Urothelium cell line (cell line): ENCODE results near the gene PCGF1.
"Not testable (repeated sequence)": the region's sequence is repeated elsewhere in the genome, so short reads cannot be mapped to it uniquely, and the experiment has no call there.

ENCODE experiments used
- DNase-seq: peaks from one replicate; pipeline ENCODE4 v3.0.0; 2011; ENCODE audit warnings: low spot score, mixed read lengths
- FAIRE-seq: peaks from 2 replicates; lab custom pipeline; 2011; peaks lifted over from hg19 to GRCh38; lab: Jason Lieb, UNC

The PCGF1 gene

DNA sequence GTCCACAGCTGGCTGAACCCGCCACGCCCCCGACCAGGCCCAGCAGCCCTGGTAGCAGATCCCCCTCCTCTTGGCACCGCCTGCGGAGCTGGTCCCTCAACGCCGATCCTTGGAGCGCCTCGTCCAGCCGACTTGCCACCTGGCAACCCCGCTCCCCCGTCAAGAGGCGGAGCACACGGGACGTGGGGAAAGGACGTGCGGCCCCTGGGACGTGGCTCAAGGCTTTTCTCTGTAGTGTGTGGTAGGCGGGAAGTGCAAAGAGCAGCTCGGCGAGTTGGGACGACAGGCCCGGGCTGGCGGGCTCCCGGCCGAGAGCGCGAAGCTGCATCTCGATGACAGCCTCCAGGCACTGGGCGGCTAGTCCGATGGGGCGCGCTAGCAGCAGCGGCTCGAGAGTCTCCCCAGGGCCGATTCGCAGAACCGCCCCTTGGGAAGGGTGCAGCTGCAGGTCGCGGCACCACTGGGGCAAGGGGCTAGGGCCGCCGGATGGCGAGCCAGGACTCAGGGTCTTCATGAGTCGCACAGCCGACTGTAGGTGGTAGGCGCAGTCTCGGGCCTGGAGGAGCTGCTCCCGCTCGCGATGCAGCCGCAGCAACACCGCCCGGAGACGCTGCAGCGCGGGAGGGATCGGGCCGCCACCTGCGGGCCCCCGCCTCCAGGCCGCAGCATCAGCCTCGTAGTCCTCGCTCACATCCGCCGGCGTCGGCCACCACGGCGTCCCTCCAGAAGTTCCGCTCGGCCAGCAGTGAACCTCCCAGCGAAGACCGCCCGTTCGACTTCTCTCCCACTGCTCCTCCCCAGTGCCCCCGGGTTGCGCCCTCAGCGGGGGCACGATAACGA lies 25.3 kb downstream of the PCGF1 start:
- no peak for FAIRE-seq

DNA sequence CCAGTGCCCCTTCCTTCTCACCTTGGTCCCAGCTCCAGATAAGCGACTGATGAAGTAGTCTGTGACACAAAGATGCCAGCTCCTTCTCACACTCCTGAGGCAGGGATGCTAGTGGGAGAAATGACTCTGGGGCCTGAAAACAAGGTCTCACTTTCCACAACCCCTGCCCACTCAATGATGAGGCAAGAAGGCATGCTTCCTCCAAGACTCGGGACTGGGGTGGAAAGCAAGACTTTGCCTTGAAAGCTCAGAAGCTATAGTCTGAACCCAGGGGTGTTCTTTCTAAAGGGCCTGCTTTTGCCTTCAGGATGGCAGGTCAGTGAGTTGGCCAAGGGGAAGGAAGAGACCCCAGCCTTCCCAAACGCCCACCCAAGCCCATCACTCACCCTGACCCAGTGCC lies 26.1 kb downstream of the PCGF1 start:
- DNase-seq = no peak
- FAIRE-seq = no peak

More for the DNA sequence above, 25.3 kb downstream of the PCGF1 start:
- DNase-seq = peak; percentile 63

DNA sequence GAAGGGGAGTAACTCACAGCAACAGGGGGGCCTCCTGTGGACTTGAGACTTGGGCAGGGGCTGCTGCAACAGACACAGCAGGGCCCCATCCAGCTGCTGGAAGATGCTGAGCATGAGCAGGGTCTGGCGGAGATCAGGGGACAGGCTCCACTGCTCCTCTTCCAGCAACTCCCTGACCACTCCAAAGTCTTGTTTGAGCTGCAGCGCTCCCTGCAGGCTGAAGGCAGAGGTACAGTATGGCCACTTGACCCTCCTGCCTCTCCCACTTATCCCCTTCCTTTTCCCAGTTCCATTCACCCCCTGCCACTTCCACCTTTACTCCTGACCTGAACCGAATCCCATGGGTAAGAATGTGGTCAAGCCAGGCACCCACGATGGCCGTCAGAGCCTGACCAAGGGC lies 32.6 kb downstream of the PCGF1 start:
- no peak for FAIRE-seq
- no peak for DNase-seq

DNA sequence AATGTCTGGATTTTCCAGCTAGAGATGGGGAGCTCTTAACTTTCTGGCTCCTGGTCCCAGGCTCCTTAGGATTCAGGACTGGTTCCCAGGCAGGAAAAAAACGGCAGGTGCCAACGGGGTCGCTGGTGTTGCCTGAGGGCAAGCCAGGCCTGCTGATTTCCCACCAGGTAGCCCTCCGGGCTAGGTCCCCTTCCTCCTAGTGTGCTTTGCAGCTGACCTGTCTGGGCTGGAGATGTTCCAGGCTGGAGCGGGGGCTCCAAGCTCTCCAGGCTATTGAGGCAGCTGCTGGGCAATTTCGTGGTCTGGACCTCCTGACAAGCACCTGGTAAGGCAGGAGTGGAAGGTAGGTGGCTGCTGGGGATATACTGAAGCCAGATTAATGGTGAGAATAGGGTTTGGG lies 33.0 kb downstream of the PCGF1 start:
- DNase-seq (no peak), FAIRE-seq (no peak)

DNA sequence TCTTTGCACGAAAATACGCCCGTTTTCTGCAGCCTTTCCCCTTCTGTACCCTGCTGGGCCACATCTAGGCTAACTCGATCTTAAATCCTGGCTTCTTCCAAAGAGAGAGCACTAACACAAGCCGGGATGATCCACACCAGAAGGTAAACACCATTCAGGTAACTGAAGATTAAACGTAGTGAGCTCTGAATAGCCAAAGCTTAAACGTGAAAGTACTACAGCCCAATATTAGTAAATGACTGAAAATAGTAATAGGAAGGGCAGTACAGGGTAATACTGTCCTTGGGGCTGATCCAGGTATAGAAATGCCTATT lies 34.6 kb downstream of the PCGF1 start:
- no peak for FAIRE-seq
- no peak for DNase-seq

DNA sequence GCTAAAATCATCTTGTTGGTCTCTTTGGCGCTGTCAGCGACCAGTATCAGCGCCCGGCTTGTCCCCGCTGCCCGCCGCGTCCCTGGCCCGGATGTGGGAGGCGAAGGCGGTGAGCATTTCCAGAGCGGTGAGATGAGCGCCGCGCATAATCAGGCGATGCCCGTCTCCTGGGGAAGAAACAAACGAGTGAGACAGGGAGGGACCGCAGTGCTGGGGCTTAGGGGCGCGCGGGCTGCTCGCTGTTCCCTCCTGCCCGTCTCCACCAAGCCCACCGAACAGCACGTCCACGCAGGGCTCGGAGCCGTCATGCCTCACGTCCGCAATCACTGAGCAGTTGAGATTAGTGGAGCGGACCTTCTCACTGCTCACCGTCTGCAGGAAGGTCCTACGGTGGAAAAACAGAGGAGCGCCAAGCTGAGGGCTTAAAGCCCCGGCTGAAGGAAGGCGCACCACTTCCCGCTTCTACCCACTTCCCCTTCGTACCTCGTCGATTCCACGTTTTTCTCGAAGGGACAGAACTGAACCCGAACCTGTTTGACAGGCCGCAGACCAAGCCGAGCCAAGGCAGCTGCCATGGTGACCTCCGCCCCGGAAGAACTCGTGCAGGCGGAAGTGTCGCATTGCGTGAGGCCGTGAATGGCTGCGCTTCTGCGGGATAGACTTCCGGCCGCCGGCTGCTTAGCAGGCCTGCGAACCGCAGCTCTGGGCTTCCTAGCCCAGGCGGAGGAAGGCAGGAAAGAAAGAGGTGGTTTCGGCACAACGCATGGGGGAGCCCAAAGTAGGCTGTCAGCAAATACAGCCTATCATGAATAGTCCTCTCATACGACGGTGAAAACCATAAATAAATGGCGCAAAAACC lies 35.2 kb downstream of the PCGF1 start, which contains the start of gene MRPL53:
Gene MRPL53 (minus strand): TSS at position 595 of the 859 bp plus-strand sequence. CDS start 20 bp downstream, at position 575.
- DNase-seq (peak; percentile 92), FAIRE-seq (peak; percentile 85)

DNA sequence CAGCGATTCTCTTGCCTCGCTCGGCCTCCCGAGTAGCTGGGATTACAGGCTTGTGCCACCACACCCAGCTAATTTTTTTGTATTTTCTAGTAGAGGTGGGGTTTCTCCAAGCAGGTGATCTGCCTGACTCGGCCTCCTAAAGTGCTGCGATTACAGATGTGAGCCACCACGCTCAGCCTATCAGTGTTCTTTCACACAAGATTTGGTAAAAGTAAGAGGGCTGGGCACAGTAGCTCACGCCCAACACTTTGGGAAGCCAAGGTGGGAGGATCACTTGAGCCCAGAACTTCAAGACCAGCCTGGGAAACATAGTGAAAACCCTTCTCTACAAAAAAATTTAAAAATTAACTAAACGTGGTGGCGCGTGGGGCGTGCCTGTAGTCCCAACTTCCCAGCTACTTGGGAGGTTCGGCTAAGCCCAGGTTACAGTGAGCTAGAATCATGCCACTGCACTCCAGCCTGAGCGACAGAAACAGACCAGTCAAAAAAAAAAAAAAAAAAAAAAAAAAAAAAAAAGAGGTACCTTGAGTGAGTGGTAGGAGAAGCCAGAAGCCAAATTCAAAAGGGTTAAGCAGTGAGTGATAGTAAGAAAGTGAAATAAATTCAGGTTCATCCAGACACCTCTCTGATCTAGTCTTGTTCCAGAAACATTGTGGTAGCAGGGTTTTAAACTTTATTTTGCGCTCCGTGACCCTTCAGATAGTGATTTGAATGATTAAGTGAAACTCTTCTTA lies 36.0 kb downstream of the PCGF1 start:
- FAIRE-seq = no peak

DNA sequence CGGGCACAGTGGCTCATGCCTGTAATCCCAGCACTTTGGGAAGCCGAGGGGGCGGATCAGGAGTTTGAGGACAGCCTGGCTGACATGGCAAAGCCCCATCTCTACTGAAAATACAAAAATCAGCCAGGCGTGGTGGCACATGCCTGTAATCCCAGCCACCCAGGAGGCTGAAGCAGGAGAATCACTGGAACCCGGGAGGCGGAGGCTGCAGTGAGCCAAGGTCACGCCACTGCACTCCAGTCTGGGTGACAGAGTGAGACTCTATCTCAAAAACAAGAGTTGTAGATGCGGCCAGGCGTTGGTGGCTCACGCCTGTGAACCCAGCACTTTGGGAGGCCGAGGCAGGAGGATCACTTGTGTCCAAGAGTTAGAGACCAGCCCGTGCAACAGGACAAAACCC lies 36.8 kb downstream of the PCGF1 start:
- FAIRE-seq, DNase-seq: not testable (repeated sequence)

More for the DNA sequence above, 36.0 kb downstream of the PCGF1 start:
- no peak for DNase-seq

DNA sequence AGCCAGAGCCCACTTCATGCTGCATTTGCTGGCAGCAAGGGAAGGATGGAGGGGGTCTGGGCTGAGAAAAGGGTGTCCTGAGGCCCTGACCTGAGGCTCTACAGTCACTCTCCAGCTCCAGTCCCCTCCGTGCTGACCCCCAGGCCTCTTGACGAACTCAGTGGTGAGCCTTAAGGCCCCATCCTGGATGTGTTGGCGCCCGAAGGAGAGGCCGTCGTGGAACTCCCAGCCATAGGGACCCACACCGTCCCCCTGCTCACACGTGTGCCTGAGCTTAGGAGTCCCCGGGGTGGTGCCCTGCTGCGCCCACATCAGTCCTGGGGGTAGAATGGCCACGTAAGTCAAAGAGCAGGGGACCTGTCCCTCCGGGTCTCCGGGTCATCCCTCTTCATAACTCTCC lies 43.1 kb downstream of the PCGF1 start:
- DNase-seq (no peak), FAIRE-seq (no peak)

DNA sequence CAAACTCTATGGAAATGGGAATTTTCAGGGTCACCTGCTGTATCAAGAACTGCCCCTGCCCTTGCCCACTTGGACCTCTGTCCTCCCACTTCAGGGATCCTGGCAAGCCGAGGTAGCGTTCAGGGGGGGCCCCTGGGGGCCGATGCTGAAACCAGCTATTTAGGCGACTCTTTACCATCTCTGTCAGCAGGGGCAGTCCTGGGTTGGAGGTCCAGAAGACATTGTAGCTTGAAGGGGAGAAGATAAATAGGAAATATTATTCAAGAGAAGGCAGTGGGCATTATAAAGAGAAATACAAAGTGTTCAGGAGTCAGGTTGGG lies 44.7 kb downstream of the PCGF1 start:
- no peak for DNase-seq
- FAIRE-seq = no peak

DNA sequence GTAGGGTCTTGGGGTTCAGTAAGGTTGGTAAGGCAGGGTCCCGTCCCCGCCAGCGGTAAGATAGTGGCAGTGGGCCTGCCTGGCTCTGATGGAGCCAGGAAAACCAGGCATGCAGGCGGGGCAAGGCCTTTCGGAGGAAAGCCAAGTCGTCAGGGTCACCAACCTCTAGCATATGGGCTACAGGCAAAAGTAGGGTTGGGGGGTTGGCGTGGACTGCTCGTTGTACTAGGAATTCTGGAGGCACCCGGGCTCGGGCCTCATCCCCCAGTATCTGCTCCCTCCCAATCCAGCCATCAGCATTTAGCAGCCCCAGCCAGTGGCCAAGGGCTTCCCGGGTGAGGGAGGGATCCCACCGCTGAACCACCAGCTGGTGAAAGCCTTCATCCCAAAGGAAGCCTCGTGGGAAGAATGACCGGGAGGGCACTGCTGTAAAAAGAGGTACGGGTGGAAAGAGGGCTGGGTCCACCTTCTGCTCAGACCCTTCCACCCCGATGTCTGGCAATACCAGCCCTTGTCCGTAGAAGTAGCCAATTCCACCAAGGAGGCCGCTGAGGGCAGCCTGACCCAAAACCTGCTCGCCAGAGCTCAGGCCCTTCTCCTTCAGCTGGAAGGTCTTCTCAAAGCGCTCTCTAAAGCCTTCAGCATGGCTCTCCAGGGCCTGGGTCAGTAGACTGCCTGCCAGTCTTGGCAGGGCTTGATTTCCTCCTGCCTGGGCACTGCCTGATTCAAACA lies 45.3 kb downstream of the PCGF1 start:
- DNase-seq (no peak), FAIRE-seq (no peak)

DNA sequence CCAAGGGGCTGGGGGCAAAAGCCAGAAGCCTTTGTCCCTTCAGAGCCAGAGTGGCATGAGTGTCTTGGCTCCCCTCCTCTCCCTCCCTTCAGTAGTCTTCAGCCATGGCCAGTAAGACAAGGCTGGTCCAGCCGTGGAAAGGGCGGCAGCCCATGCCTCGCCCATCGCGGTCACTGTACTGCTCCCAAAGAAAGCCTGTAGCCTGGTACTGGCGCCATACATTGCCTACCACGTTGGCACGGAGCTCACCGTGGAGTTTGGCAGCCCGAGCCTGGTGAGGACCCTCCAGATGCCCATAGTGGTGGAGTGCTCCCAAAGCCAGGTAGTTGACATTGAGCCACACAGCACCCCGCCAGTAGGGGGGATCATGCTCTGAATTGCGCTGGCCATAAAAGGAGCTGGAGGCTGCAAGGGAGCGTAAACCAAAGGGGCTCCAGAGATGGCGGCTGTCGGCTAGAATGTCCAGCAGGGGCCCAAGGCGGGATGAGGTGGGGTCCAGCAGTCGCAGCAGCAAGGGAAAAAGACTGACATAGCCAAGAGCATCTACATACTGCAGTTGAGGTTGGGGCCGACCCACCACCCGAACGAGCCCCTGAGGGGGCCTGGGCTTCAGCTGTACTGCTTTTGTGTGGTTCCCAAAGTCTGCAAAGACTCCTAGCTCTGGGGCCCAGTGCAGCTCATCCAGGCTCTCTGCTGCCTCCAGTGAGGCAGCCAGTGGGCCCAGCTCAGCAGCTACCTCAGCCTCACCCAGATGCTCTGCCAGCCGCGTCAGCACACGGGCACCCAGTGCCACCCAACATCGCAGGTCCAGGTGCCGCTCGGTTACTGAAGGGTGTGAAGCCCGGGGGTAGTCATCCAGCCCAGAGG lies 46.1 kb downstream of the PCGF1 start:
- no peak for FAIRE-seq
- DNase-seq = no peak

DNA sequence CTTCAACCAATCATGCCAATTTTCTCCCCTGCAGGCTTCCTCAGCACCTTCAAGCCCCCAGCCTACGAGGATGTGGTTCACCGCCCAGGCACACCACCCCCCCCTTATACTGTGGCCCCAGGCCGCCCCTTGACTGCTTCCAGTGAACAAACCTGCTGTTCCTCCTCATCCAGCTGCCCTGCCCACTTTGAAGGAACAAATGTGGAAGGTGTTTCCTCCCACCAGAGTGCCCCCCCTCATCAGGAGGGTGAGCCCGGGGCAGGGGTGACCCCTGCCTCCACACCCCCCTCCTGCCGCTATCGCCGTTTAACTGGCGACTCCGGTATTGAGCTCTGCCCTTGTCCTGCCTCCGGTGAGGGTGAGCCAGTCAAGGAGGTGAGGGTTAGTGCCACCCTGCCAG lies 47.3 kb downstream of the PCGF1 start:
- DNase-seq, FAIRE-seq: not testable (repeated sequence)

DNA sequence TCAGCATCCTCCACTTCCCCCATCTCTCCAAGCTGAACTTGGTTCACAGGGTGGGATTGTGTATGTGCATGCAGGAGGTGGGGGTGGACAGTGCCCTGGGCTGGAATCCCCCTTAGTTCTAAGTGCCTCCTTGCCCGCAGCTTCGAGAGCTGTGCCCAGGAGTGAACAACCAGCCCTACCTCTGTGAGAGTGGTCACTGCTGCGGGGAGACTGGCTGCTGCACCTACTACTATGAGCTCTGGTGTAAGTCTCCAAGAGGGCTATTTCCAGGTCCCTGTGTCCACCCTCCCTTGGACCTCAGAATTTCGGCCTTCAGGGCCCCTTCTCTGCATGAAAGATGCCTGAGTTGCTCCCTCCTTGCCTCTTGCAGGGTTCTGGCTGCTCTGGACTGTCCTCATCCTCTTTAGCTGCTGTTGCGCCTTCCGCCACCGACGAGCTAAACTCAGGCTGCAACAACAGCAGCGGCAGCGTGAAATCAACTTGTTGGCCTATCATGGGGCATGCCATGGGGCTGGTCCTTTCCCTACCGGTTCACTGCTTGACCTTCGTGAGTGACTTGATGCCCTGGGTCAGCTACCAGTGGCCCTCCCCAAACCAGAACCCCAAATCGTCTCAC lies 47.9 kb downstream of the PCGF1 start:
- not testable (repeated sequence) for DNase-seq, FAIRE-seq

DNA sequence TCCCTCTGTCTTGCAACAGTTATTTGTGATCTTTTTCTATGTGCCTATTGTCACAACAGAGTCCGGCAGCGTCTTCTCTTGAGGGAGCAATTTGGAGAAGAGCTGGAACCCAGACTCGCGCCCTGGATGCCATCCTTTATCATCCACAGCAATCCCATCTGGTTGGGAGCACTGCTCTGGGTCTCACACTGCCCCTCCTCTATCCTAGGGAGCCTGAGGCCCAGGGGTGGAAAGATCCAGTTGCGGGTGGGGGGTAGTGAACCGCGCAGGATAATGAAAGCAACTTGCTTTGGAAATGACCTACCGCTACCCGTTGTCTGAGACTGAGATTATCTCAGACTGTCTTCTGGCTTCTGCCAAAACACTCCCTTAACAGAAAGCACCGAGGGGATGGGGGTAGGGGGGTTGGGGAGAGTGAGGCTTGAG lies 48.5 kb downstream of the PCGF1 start:
- FAIRE-seq (no peak), DNase-seq (no peak)

DNA sequence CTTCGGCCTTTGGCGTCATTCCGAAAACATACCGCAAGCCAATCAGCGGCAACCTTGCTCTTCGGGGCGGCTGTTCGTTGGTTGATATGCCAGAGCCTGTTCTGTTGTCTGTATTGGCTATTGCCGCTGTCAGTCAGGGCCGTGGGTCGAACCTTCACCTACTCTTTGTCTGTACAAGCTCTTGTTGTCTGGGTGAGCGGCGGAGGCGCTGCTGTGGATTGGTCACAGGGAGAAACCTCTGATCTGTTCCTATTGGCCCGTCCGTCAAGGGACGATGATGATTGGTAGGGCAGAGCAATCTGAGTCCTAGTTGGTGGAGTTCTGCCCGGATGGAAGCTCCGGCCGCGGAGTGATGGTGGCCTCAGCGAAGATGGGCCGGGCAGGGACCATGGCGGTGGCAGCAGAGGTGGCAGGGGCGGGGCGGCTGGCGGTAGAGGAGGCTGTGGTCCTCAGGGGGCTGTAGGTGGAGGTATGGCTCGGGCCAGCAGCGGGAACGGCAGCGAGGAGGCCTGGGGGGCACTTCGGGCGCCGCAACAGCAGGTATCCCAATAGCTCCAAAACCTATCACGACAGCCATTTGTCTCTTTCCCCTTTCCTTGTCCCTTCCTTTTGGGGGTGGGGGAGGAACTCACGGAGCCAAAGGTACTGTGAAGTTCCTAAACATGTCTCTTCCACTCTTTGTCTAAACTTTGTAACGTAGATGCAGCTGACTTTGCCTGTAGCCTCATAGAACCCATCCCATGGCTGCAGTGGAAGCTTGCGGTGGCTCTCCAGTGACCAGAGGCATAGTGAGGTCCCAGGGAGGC lies 49.2 kb downstream of the PCGF1 start, which contains the start of gene WBP1:
Gene WBP1 (plus strand): TSS at position 307 of the 806 bp plus-strand sequence. CDS start 165 bp downstream, at position 472.
- FAIRE-seq = peak; percentile 72

DNA sequence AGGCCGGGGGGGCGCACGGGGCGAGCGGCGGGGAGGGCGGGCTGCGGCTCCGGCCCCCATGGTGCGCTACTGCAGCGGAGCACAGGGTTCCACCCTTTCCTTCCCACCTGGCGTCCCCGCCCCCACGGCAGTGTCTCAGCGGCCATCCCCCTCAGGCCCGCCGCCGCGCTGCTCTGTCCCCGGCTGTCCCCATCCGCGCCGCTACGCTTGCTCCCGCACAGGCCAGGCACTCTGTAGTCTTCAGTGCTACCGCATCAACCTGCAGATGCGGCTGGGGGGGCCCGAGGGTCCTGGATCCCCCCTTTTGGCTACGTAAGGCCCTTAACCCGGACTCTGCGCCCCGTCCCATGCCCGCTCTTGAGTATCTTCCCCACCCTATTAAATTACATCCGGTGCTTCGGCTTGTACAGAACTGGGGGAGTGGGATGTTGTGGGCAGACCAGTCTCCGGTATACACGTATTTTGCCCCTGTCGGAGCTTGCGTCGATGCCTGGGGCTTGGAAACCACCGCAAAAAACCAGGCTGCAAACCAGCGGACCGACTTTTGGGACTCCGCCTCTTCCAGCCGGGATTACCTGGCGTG lies 49.9 kb downstream of the PCGF1 start:
- FAIRE-seq = peak; percentile 55
- DNase-seq = peak; percentile 73

More for the DNA sequence above, 49.2 kb downstream of the PCGF1 start, which contains the start of gene WBP1:
- DNase-seq = peak; percentile 99

DNA sequence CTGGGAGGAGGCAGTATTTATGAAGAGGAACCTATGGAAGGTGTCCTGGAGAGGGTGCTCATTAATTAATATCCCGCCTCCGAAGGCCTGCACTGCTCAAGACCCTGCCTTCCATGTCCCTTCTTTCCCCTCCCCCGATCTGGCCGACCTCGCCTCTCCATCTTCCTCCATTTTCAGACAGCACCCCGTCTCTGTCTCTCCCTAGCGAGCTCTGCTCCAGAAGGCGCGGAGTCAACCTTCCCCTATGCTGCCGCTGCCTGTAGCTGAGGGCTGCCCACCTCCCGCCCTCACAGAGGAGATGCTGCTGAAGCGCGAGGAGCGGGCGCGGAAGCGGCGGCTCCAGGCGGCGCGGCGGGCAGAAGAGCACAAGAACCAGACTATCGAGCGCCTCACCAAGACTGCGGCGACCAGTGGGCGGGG lies 50.4 kb downstream of the PCGF1 start:
- DNase-seq = no peak
- no peak for FAIRE-seq
